Measurements from ENCODE around the gene SLC36A4.
"Not testable (repeated sequence)": the region's sequence is repeated elsewhere in the genome, so short reads cannot be mapped to it uniquely, and the experiment has no call there.

SLC36A4 gene

GRCh38 chr11:93122535-93123235 is 75.1 kb downstream of the SLC36A4 start:
- no peak for DNase-seq (ENCODE audit: low spot score)

DNA sequence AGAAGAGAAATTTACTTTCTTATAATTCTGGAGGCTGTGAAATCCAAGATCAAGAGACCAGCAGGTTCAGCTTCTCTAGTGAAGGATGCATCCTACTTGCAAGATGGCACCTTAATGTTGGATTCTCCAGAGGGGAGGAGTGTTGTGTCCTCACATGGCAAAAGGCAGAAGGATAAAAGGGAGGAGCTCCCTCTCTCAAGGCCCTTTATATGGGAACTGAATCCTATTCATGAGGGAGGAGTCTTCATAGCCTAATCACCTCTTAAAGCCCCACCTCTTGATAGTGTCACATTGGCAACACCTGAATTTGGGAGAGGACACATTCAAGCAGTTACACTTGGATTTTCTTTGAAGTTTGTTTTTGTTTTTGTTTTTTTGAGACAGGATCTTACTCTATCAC is 79.5 kb downstream of the SLC36A4 start:
- DNase-seq (ENCODE audit: low spot score): no peak

GRCh38 chr11:93117565-93117964 is 80.2 kb downstream of the SLC36A4 start:
- no peak for DNase-seq (ENCODE audit: low spot score)

GRCh38 chr11:93116641-93117441 is 81.0 kb downstream of the SLC36A4 start:
- DNase-seq (ENCODE audit: low spot score): peak; percentile 29

DNA sequence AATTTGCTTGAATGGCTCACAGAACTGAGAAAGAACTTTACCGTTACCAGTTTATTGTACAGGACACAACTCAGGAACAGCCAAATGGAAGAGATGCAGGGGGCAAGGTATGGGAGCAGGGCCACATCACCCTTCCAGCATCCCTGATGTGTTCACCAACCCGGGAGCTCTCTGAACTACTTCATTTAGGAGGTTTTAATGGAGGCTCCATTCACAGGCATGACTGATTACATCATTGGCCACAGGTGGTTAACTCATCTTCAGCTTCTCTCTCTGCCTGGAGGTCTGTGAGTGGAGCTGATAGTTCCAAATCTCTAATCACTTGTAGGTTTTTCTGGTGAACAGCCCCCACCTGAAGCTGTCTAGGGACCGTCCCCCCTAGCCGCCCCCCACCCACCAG is 83.5 kb downstream of the SLC36A4 start:
- DNase-seq (ENCODE audit: low spot score): no peak

GRCh38 chr11:93113824-93114223 is 84.0 kb downstream of the SLC36A4 start:
- DNase-seq (ENCODE audit: low spot score): peak; percentile 24

GRCh38 chr11:93111147-93111546 is 86.6 kb downstream of the SLC36A4 start:
- not testable (repeated sequence) for DNase-seq (ENCODE audit: low spot score)

DNA sequence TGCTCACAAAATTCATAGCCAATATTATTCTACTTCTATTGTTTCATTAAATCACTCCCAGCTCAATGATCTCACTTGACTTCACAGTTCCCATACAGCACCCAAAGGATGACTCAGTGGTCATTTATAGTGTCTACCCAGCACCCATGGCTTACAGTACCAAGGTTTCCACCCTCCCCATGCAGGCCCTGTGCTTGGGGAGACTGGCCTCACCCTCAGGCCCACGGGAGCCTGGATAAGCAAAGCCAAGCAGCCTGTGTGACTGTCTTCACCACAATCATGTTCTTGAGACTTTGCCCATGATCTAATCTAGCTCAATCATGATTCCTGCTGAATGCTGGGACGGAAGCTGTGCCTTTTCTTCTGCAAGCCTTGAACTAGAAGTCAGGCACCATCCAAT is 97.6 kb downstream of the SLC36A4 start:
- no peak for DNase-seq (ENCODE audit: low spot score)

DNA sequence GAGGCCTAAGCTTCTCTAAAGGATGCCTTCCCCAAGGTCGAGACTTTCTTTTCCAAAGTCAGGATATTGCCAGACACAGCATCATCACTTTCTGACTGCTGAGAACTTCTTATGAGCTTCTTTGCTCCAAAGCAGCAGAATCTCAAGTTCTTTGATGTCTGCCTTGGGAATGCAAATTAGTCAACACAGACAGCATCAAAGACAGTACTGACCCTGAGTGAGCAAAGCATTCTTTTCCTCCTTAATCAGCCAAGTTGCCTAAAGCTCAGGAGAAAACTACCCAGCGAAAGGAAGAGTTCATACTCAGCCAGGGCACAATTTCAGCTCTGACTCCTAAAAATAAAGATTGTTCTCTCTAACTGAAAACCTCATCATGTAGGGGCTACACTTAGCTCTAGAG is 98.0 kb downstream of the SLC36A4 start:
- no peak for DNase-seq (ENCODE audit: low spot score)
